HCT116 (cell line): ENCODE data around the gene CCDC154.

Source experiments
- EGR1 ChIP-seq: IDR thresholded peaks from 2 replicates; pipeline ENCODE4 v1.6.1; 2012; ENCODE audit warnings: low read depth
- EZH2phosphoT487 ChIP-seq: fragments of 200-600 bp; IDR thresholded peaks from 2 replicates; pipeline ENCODE4 v1.6.1; 2018; ENCODE audit warnings: antibody characterized with exemption, borderline replicate concordance
- POLR2A ChIP-seq: IDR thresholded peaks from 2 replicates; pipeline ENCODE4 v1.7.0; 2011; ENCODE audit warnings: borderline replicate concordance; ENCODE audit not compliant: insufficient read depth, insufficient read length; ENCODE audit errors: extremely low read depth
- POLR2AphosphoS5 ChIP-seq: IDR thresholded peaks from 2 replicates; pipeline ENCODE4 v1.6.1; 2011; ENCODE audit warnings: mild to moderate bottlenecking, low read depth, low read length, moderate library complexity
- RAD21 ChIP-seq: IDR thresholded peaks from 2 replicates; pipeline ENCODE4 v1.6.1; 2012; ENCODE audit warnings: low read depth, mild to moderate bottlenecking
- SP1 ChIP-seq: IDR thresholded peaks from 2 replicates; pipeline ENCODE4 v1.6.1; 2012; ENCODE audit warnings: low read depth
- ZNF274 ChIP-seq: fragments of 200-500 bp; sonication (Bioruptor generic); IDR thresholded peaks from 2 replicates; pipeline ENCODE4 v1.6.1; 2014; ENCODE audit warnings: mild to moderate bottlenecking, low read depth, low read length, inconsistent platforms
- TF ChIP-seq, protein P1 (sequence below), 3 experiments: fragments of 200-600 bp in 1 of 3; sonication (generic) in 1 of 3; IDR thresholded peaks in 2 of 3; conservative IDR thresholded peaks in 1 of 3; 2 replicates each; pipeline ENCODE4 v1.5.1; 2012 to 2017; ENCODE audit warnings: low read depth in 2 of 3, low read length in 2 of 3, antibody characterized with exemption in 1 of 3, borderline replicate concordance in 1 of 3, control low read depth in 1 of 3, mild to moderate bottlenecking in 1 of 3, mixed read lengths in 1 of 3, mixed run types in 1 of 3, moderate library complexity in 1 of 3; ENCODE audit not compliant: insufficient read depth in 1 of 3
- TF ChIP-seq, protein P2 (sequence below): IDR thresholded peaks from 2 replicates; pipeline ENCODE4 v1.6.1; 2012

- TF ChIP-seq, protein P1, sequence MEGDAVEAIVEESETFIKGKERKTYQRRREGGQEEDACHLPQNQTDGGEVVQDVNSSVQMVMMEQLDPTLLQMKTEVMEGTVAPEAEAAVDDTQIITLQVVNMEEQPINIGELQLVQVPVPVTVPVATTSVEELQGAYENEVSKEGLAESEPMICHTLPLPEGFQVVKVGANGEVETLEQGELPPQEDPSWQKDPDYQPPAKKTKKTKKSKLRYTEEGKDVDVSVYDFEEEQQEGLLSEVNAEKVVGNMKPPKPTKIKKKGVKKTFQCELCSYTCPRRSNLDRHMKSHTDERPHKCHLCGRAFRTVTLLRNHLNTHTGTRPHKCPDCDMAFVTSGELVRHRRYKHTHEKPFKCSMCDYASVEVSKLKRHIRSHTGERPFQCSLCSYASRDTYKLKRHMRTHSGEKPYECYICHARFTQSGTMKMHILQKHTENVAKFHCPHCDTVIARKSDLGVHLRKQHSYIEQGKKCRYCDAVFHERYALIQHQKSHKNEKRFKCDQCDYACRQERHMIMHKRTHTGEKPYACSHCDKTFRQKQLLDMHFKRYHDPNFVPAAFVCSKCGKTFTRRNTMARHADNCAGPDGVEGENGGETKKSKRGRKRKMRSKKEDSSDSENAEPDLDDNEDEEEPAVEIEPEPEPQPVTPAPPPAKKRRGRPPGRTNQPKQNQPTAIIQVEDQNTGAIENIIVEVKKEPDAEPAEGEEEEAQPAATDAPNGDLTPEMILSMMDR (IDR thresholded peaks at IDR 0.05 in 2 of 3, conservative IDR thresholded peaks at IDR 0.05 in 1 of 3; ENCODE audit: borderline replicate concordance in 1 of 3, insufficient read depth in 1 of 3, low read depth in 2 of 3, low read length in 2 of 3): no peak
- TF ChIP-seq EZH2phosphoT487 (no peak), POLR2AphosphoS5 (no peak), POLR2A (no peak), RAD21 (no peak), ZNF274 (no peak), EGR1 (no peak), SP1 (no peak)
- TF ChIP-seq, protein P2, sequence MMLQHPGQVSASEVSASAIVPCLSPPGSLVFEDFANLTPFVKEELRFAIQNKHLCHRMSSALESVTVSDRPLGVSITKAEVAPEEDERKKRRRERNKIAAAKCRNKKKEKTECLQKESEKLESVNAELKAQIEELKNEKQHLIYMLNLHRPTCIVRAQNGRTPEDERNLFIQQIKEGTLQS: no peak
Measured at GRCh38 chr16:1491327-1491726, 47.0 kb upstream of the CCDC154 start.
